GM21786 (cell line): ENCODE data around the gene DPM3.

Experiments used
- ATAC-seq: cut with Tn5 transposase; IDR thresholded peaks from one replicate; pipeline ENCODE4 v1.9.1; 2021; ENCODE audit not compliant: unreplicated experiment

Gene DPM3

GRCh38 chr1:155103325-155103724 lies 37.0 kb downstream of the DPM3 start:
- ATAC-seq = no peak

GRCh38 chr1:155099331-155099730 lies 41.0 kb downstream of the DPM3 start:
- no peak for ATAC-seq

- no peak for ATAC-seq
Measured at GRCh38 chr1:155094622-155094948, 45.7 kb downstream of the DPM3 start.

- no peak for ATAC-seq
Measured at GRCh38 chr1:155093911-155094621, 46.3 kb downstream of the DPM3 start.

- no peak for ATAC-seq
Measured at GRCh38 chr1:155092641-155093040, 47.7 kb downstream of the DPM3 start.

- no peak for ATAC-seq
Measured at GRCh38 chr1:155092131-155092530, 48.2 kb downstream of the DPM3 start.

GRCh38 chr1:155091071-155092051 lies 49.0 kb downstream of the DPM3 start:
- ATAC-seq = no peak
